Naive thymus-derived CD4-positive, alpha-beta T cell (primary cell): ENCODE measurements around the gene CACNA1C. TPM values are rescaled to one million over a fixed set of nuclear protein-coding genes. Genes with fewer than 3 reads are reported as not detected.

ENCODE experiments used
- ATAC-seq: fragments of 150-1000 bp; cut with Tn5 transposase; 2 replicates; pipeline ENCODE4 v1.10.0; 2021; ENCODE audit warnings: mild to moderate bottlenecking, moderate library complexity
- CTCF ChIA-PET: fragments of 350-600 bp; sonication (Branson Sonifier 250); formaldehyde crosslinking; loops from one replicate; lab custom pipeline; 2021; ENCODE audit warnings: antibody characterized with exemption; lab: Charles Lee
- POLR2A ChIA-PET: fragments of 350-600 bp; sonication (Branson Sonifier 250); formaldehyde crosslinking; loops from one replicate; lab custom pipeline; 2021; ENCODE audit warnings: antibody characterized with exemption, inconsistent platforms; lab: Charles Lee
- DNase-seq, 9 donors: peaks; one replicate each; pipeline versions ENCODE4 v3.0.0 to v3.0.0-alpha.2; 2020 to 2022; ENCODE audit warnings: mixed read lengths in 1 of 9
- H3K27ac ChIP-seq: one replicate; pipeline ENCODE4 v1.7.0; 2013; ENCODE audit warnings: mild to moderate bottlenecking, low read depth, low read length, moderate library complexity
- H3K27me3 ChIP-seq, 2 donors: one replicate each; pipeline ENCODE4 v1.7.0; 2013; ENCODE audit warnings: low read length in 2 of 2, mild to moderate bottlenecking in 2 of 2, moderate library complexity in 2 of 2; ENCODE audit not compliant: control insufficient read depth in 2 of 2, insufficient read depth in 2 of 2
- H3K36me3 ChIP-seq, 3 experiments: 1 replicate in 2 of 3; 2 replicates in 1 of 3; pipeline ENCODE4 v1.7.0; 2013; ENCODE audit warnings: low read length in 3 of 3, mild to moderate bottlenecking in 3 of 3, moderate library complexity in 1 of 3; ENCODE audit not compliant: insufficient read depth in 3 of 3, control insufficient read depth in 2 of 3
- H3K4me1 ChIP-seq, 2 donors: one replicate each; pipeline ENCODE4 v1.7.0; 2013; ENCODE audit warnings: low read length in 2 of 2, mild to moderate bottlenecking in 2 of 2, moderate library complexity in 1 of 2; ENCODE audit not compliant: control insufficient read depth in 2 of 2, insufficient read depth in 2 of 2
- H3K4me3 ChIP-seq: 2 replicates; pipeline ENCODE4 v1.7.0; 2013; ENCODE audit warnings: mild to moderate bottlenecking, low read length
- H3K9me3 ChIP-seq, 3 experiments: 1 replicate in 2 of 3; 2 replicates in 1 of 3; pipeline ENCODE4 v1.7.0; 2013; ENCODE audit warnings: low read length in 3 of 3; ENCODE audit not compliant: control insufficient read depth in 2 of 3
- H3K27ac Mint-ChIP-seq, 9 donors: one replicate each; pipeline ENCODE4 v1.8.0; 2020 to 2022; ENCODE audit warnings: mixed read lengths in 9 of 9, mild to moderate bottlenecking in 8 of 9, moderate library complexity in 5 of 9, inconsistent platforms in 2 of 9
- H3K27me3 Mint-ChIP-seq, 5 donors: one replicate each; pipeline ENCODE4 v1.8.0; 2021 to 2022; ENCODE audit warnings: mixed read lengths in 5 of 5, mild to moderate bottlenecking in 1 of 5
- H3K36me3 Mint-ChIP-seq, 5 donors: one replicate each; pipeline ENCODE4 v1.8.0; 2020 to 2022; ENCODE audit warnings: mixed read lengths in 5 of 5, mild to moderate bottlenecking in 3 of 5, inconsistent platforms in 1 of 5
- H3K4me1 Mint-ChIP-seq, 7 donors: one replicate each; pipeline ENCODE4 v1.8.0; 2020 to 2022; ENCODE audit warnings: mixed read lengths in 7 of 7, mild to moderate bottlenecking in 3 of 7, inconsistent platforms in 1 of 7
- H3K4me3 Mint-ChIP-seq, 10 donors: one replicate each; pipeline ENCODE4 v1.8.0; 2020 to 2022; ENCODE audit warnings: mild to moderate bottlenecking in 10 of 10, mixed read lengths in 10 of 10, moderate library complexity in 6 of 10, inconsistent platforms in 2 of 10
- H3K9me3 Mint-ChIP-seq, 11 donors: one replicate each; pipeline ENCODE4 v1.8.0; 2020 to 2022; ENCODE audit warnings: mixed read lengths in 11 of 11, mild to moderate bottlenecking in 4 of 11, inconsistent platforms in 1 of 11, moderate library complexity in 1 of 11
- intact Hi-C, 2 donors: fragments of 100-400 bp; cut with micrococcal nuclease; formaldehyde crosslinking; loops; one replicate each; pipeline ENCODE4 v1.15.1; 2023
- polyA plus RNA-seq, 2 donors: library from polyadenylated mRNA; unstranded; fragments of 300-500 nt; fragmentation: Illumina TruSeq; gene quantifications; one replicate each; pipeline ENCODE4 v1.2.3, GENCODE V29; 2021
- total RNA-seq, 6 experiments: library from RNA in 5 of 6; stranded (reverse) in 5 of 6; gene quantifications; 1 replicate in 5 of 6; 2 replicates in 1 of 6; pipeline ENCODE4 v1.2.3 and lab custom pipeline; 2021 to 2026

CACNA1C gene
- total and polyA plus RNA-seq, 7 experiments from 2014 or later, result 0.04 to 0.48 (median 0.08) TPM

GRCh38 chr12:2462087-2462486, 409.3 kb downstream of the CACNA1C start:
- Mint-ChIP-seq H3K4me1 (peaks cover 0 to 14% (median 0%) of the 10 kb centered on the region in 7 donors), H3K27me3 (peaks cover 0 to 11% (median 0%) of the 10 kb centered on the region in 5 donors), H3K4me3 (no peak overlapping the region), H3K9me3 (no peaks in the 10 kb centered on the region), H3K36me3 (no peaks in the 10 kb centered on the region), H3K27ac (no peak overlapping the region)
- CTCF ChIA-PET, result no interaction called here
- Histone ChIP-seq H3K36me3 (no peaks in the 10 kb centered on the region), H3K27ac (no peak overlapping the region), H3K9me3 (no peaks in the 10 kb centered on the region), H3K4me1 (no peaks in the 10 kb centered on the region), H3K27me3 (no peaks in the 10 kb centered on the region), H3K4me3 (no peak overlapping the region)
- no peak for ATAC-seq
- DNase-seq, result no peak
- intact Hi-C loops, result no loop called here
- POLR2A ChIA-PET, result no interaction called here

- no peak overlapping the region for H3K27ac ChIP-seq
- H3K36me3 ChIP-seq, result no peaks in the 10 kb centered on the region
- no peaks in the 10 kb centered on the region for H3K9me3 Mint-ChIP-seq
- no peak overlapping the region for H3K4me3 Mint-ChIP-seq
- H3K4me1 ChIP-seq, result no peaks in the 10 kb centered on the region
- no peaks in the 10 kb centered on the region for H3K9me3 ChIP-seq
- no peak for DNase-seq
- no peak for ATAC-seq
- intact Hi-C loops, result no loop called here
- H3K36me3 Mint-ChIP-seq, result no peaks in the 10 kb centered on the region
- H3K27me3 Mint-ChIP-seq, result peaks cover 0 to 13% (median 0%) of the 10 kb centered on the region in 5 donors
- no peak overlapping the region for H3K27ac Mint-ChIP-seq
- H3K27me3 ChIP-seq, result no peaks in the 10 kb centered on the region
- ChIA-PET CTCF (no interaction called here), POLR2A (no interaction called here)
- peaks cover 0 to 14% (median 0%) of the 10 kb centered on the region in 7 donors for H3K4me1 Mint-ChIP-seq
- H3K4me3 ChIP-seq, result no peak overlapping the region
These were observed 410.9 kb downstream of the CACNA1C start for GRCh38 chr12:2463719-2464118.

GRCh38 chr12:2465681-2466080, 412.9 kb downstream of the CACNA1C start:
- H3K4me3 Mint-ChIP-seq, result no peak overlapping the region
- Histone ChIP-seq H3K4me3 (no peak overlapping the region), H3K36me3 (no peaks in the 10 kb centered on the region), H3K27me3 (no peaks in the 10 kb centered on the region), H3K27ac (no peak overlapping the region), H3K4me1 (no peaks in the 10 kb centered on the region), H3K9me3 (no peaks in the 10 kb centered on the region)
- DNase-seq (no peak), ATAC-seq (no peak)
- CTCF ChIA-PET, result no interaction called here
- intact Hi-C loops, result no loop called here
- POLR2A ChIA-PET, result no interaction called here
- no peak overlapping the region for H3K27ac Mint-ChIP-seq
- peaks cover 0 to 9% (median 0%) of the 10 kb centered on the region in 7 donors for H3K4me1 Mint-ChIP-seq
- H3K36me3 Mint-ChIP-seq, result no peaks in the 10 kb centered on the region
- H3K27me3 Mint-ChIP-seq, result peaks cover 0 to 13% (median 3%) of the 10 kb centered on the region in 5 donors
- no peaks in the 10 kb centered on the region for H3K9me3 Mint-ChIP-seq

GRCh38 chr12:2466211-2466610, 413.4 kb downstream of the CACNA1C start:
- Mint-ChIP-seq H3K27me3 (peaks cover 0 to 13% (median 3%) of the 10 kb centered on the region in 5 donors), H3K9me3 (no peaks in the 10 kb centered on the region), H3K36me3 (no peaks in the 10 kb centered on the region), H3K4me1 (peaks cover 0 to 3% (median 0%) of the 10 kb centered on the region in 7 donors), H3K4me3 (no peak overlapping the region), H3K27ac (no peak overlapping the region)
- no peak overlapping the region for H3K4me3 ChIP-seq
- CTCF ChIA-PET, result no interaction called here
- POLR2A ChIA-PET, result no interaction called here
- H3K27me3 ChIP-seq, result no peaks in the 10 kb centered on the region
- DNase-seq (no peak), ATAC-seq (no peak)
- H3K4me1 ChIP-seq, result no peaks in the 10 kb centered on the region
- intact Hi-C loops, result no loop called here
- H3K9me3 ChIP-seq, result no peaks in the 10 kb centered on the region
- H3K36me3 ChIP-seq, result no peaks in the 10 kb centered on the region
- no peak overlapping the region for H3K27ac ChIP-seq

- no peaks in the 10 kb centered on the region for H3K9me3 ChIP-seq
- H3K36me3 Mint-ChIP-seq, result no peaks in the 10 kb centered on the region
- H3K27ac ChIP-seq, result no peak overlapping the region
- peaks cover 0 to 1% of the 10 kb centered on the region in 2 donors for H3K27me3 ChIP-seq
- ChIA-PET POLR2A (no interaction called here), CTCF (no interaction called here)
- H3K4me1 Mint-ChIP-seq, result no peaks in the 10 kb centered on the region
- ATAC-seq (no peak), DNase-seq (no peak)
- peaks cover 0 to 13% (median 11%) of the 10 kb centered on the region in 5 donors for H3K27me3 Mint-ChIP-seq
- no peaks in the 10 kb centered on the region for H3K36me3 ChIP-seq
- H3K27ac Mint-ChIP-seq, result no peak overlapping the region
- peaks cover 0 to 2% (median 0%) of the 10 kb centered on the region in 11 donors for H3K9me3 Mint-ChIP-seq
- no peak overlapping the region for H3K4me3 ChIP-seq
- H3K4me3 Mint-ChIP-seq, result no peak overlapping the region
- H3K4me1 ChIP-seq, result no peaks in the 10 kb centered on the region
- intact Hi-C loops, result no loop called here
These were observed 414.8 kb downstream of the CACNA1C start for GRCh38 chr12:2467447-2468195.

- Histone ChIP-seq H3K4me1 (no peaks in the 10 kb centered on the region), H3K27me3 (peaks cover 0 to 2% of the 10 kb centered on the region in 2 donors), H3K27ac (no peak overlapping the region), H3K9me3 (no peaks in the 10 kb centered on the region), H3K4me3 (no peak overlapping the region), H3K36me3 (no peaks in the 10 kb centered on the region)
- Mint-ChIP-seq H3K27me3 (peaks cover 0 to 21% (median 5%) of the 10 kb centered on the region in 5 donors), H3K36me3 (no peaks in the 10 kb centered on the region), H3K4me3 (no peak overlapping the region), H3K4me1 (no peaks in the 10 kb centered on the region), H3K9me3 (peaks cover 0 to 2% (median 0%) of the 10 kb centered on the region in 11 donors), H3K27ac (no peak overlapping the region)
- POLR2A ChIA-PET, result no interaction called here
- CTCF ChIA-PET, result no interaction called here
- DNase-seq (no peak), ATAC-seq (no peak)
- intact Hi-C loops, result no loop called here
These were observed 423.2 kb downstream of the CACNA1C start for GRCh38 chr12:2475984-2476383.
